Fibroblast of villous mesenchyme (primary cell): ENCODE measurements around the gene CYP4F3. TPM values are rescaled to one million over a fixed set of nuclear protein-coding genes. Genes with fewer than 3 reads are reported as not detected.
"Not testable (repeated sequence)": the region's sequence is repeated elsewhere in the genome, so short reads cannot be mapped to it uniquely, and the experiment has no call there.

Experiments
- DNase-seq: peaks from one replicate; pipeline ENCODE4 v3.0.0-alpha.2; 2010; ENCODE audit warnings: low read depth
- H3K4me3 ChIP-seq: 2 replicates; pipeline ENCODE4 v1.5.1; 2011; ENCODE audit warnings: low read depth, mild to moderate bottlenecking, low read length
- CTCF ChIP-seq: IDR thresholded peaks from 2 replicates; pipeline ENCODE4 v1.5.1; 2012; ENCODE audit warnings: low read depth, mild to moderate bottlenecking, low read length; ENCODE audit not compliant: insufficient read depth
- total RNA-seq: library from RNA; depleted of rRNA; stranded (reverse); fragments of >200 nt; gene quantifications from 2 replicates; pipeline ENCODE4 v1.2.3, GENCODE V29; 2012

Gene CYP4F3
- not detected in 2 replicates for total RNA-seq

GRCh38 chr19:15640294-15640903, at the start of gene CYP4F3:
TSS of gene CYP4F3 (plus strand) at chr19:15640897. CDS start at chr19:15641416, 519 bp downstream.
- no peak for DNase-seq
- TF ChIP-seq CTCF, result no peak
- no peak within 1 kb of the TSS for H3K4me3 ChIP-seq

- no peak overlapping the region for H3K4me3 ChIP-seq
- TF ChIP-seq CTCF, result no peak
- no peak for DNase-seq
Measured at GRCh38 chr19:15591796-15592195, 48.9 kb upstream of the CYP4F3 start.

- not testable (repeated sequence) for H3K4me3 ChIP-seq, DNase-seq
Measured at GRCh38 chr19:15592506-15592905, 48.2 kb upstream of the CYP4F3 start.

- DNase-seq, H3K4me3 ChIP-seq: not testable (repeated sequence)
Measured at GRCh38 chr19:15593766-15594165, 46.9 kb upstream of the CYP4F3 start.

GRCh38 chr19:15595069-15595468, 45.6 kb upstream of the CYP4F3 start:
- DNase-seq, result no peak
- TF ChIP-seq CTCF, result no peak

GRCh38 chr19:15607978-15608925, 32.4 kb upstream of the CYP4F3 start:
- DNase-seq, H3K4me3 ChIP-seq: not testable (repeated sequence)

More at GRCh38 chr19:15595069-15595468, 45.6 kb upstream of the CYP4F3 start:
- no peak overlapping the region for H3K4me3 ChIP-seq

GRCh38 chr19:15609261-15609660, 31.4 kb upstream of the CYP4F3 start:
- H3K4me3 ChIP-seq, result no peak overlapping the region
- no peak for DNase-seq
- TF ChIP-seq CTCF, result no peak

- H3K4me3 ChIP-seq, result no peak overlapping the region
- no peak for DNase-seq
- no peak for TF ChIP-seq CTCF
Measured at GRCh38 chr19:15612342-15612741, 28.4 kb upstream of the CYP4F3 start.
